Heart right ventricle (tissue), 16 donors: ENCODE measurements around the gene S1PR1. TPM values are rescaled to one million over a fixed set of nuclear protein-coding genes. Genes with fewer than 3 reads are reported as not detected.

ENCODE experiments used
- ATAC-seq, 8 donors: fragments of 200-7000 bp; cut with Tn5 transposase; one replicate each; pipeline ENCODE4 v1.9.1; 2020; ENCODE audit warnings: mild to moderate bottlenecking in 8 of 8, moderate library complexity in 8 of 8, moderate number of reproducible peaks in 1 of 8
- DNase-seq, 2 donors: peaks; one replicate each; pipeline ENCODE4 v3.0.0-alpha.2; 2020
- H3K27ac ChIP-seq, 10 donors: fragments of 200-600 bp; sonication (generic) in 2 of 10; one replicate each; pipeline versions ENCODE4 v1.5.0 to v1.8.0; 2020 to 2022; ENCODE audit warnings: mild to moderate bottlenecking in 3 of 10
- H3K27me3 ChIP-seq, 7 donors: fragments of 200-600 bp; one replicate each; pipeline ENCODE4 v1.8.0; 2021 to 2022; ENCODE audit warnings: mild to moderate bottlenecking in 2 of 7
- H3K36me3 ChIP-seq, 9 donors: fragments of 200-600 bp; sonication (generic) in 1 of 9; one replicate each; pipeline versions ENCODE4 v1.5.0 to v1.8.0; 2020 to 2022; ENCODE audit warnings: mild to moderate bottlenecking in 2 of 9
- H3K4me1 ChIP-seq, 9 donors: fragments of 200-600 bp; sonication (generic) in 1 of 9; one replicate each; pipeline versions ENCODE4 v1.5.0 to v1.8.0; 2020 to 2022; ENCODE audit warnings: mild to moderate bottlenecking in 4 of 9
- H3K4me3 ChIP-seq, 10 donors: fragments of 200-600 bp; sonication (generic) in 2 of 10; one replicate each; pipeline versions ENCODE4 v1.5.0 to v1.8.0; 2020 to 2022; ENCODE audit warnings: mild to moderate bottlenecking in 7 of 10, moderate library complexity in 2 of 10
- H3K9me3 ChIP-seq, 11 donors: fragments of 200-600 bp in 10 of 11; sonication (generic) in 2 of 11; one replicate each; pipeline versions ENCODE4 v1.5.0 to v1.8.0; 2013 to 2022; ENCODE audit warnings: mild to moderate bottlenecking in 2 of 11, control low read depth in 1 of 11, moderate library complexity in 1 of 11
- WGBS, 2 donors: extraction: QIAGEN DNeasy Blood & Tissue Kit; methylation state at CpG; one replicate each; pipeline ENCODE4 v1.1.7; 2013; ENCODE audit warnings: inconsistent platforms in 1 of 2; 5-methylcytosine and 5-hydroxymethylcytosine counted together
- intact Hi-C, 10 donors: fragments of 100-400 bp; cut with DNase I; formaldehyde crosslinking; loops; one replicate each; pipeline versions ENCODE4 v1.11.1 to v1.14.2; 2022
- polyA plus RNA-seq, 2 donors: library from polyadenylated mRNA; stranded (reverse); fragments of 200-250 nt; gene quantifications; one replicate each; pipeline ENCODE4 v1.2.3, GENCODE V29; 2013
- total RNA-seq, 10 donors: library from RNA; stranded (reverse); fragmentation: NEBNext Ultra II Directional in 3 of 10; extraction: Animal tissue kit (Norgen Biotek cat#: 25700) in 3 of 10; gene quantifications; one replicate each; pipeline versions ENCODE4 v1.2.1 to v1.2.4, GENCODE V29; 2021 to 2023
- TF ChIP-seq, protein P1 (sequence below), 9 donors: fragments of 200-600 bp; sonication (generic) in 2 of 9; IDR thresholded peaks; one replicate each; pipeline versions ENCODE4 v1.5.0 to v1.8.0; 2021 to 2022; ENCODE audit warnings: antibody characterized with exemption in 9 of 9, mild to moderate bottlenecking in 5 of 9, moderate library complexity in 1 of 9
- donor health status: Arrhythmogenic right ventricular cardiomyopathy.
- donor health status: ischemic (EF 13 %, LVEDD 7.1; RV severe dilation, severe dysfunction).
- donor health status: healthy with polysubstance abuse.
- donor health status: DM: no; HTN: yes; CAD: no.
- donor health status: DM: no; HTN: no; CAD: no.
- donor health status: ischemic (EF 25% LVEDD 6.9; RV normal size, moderate dysfunction).
- donor health status: ischemic (EF 25% LVEDD 5.7; RV mildly dilated, moderate dysfunction).
- donor health status: healthy.
- donor health status: DM: yes; HTN: yes; CAD: no.
- donor health status: Ischemic cardiomyopathy.
- donor health status: ischemic (EF 35%, LVEDD 5.7; RV mildly dilated, moderate dysfunction).
- donor health status: nonischemic (EF 11% LVEDD 7.7; RV severe dilation, severe dysfunction).
- donor health status: DM: yes; HTN: yes; CAD: no.
- donor health status: PGD.
- donor health status: ischemic (EF 29% LVEDD 5.4; RV normal size, mild dysfunction).
- donor health status: nonischemic (EF 23%, LVEDD 6.1; RV moderate dilation, normal function).

S1PR1 gene
- total and polyA plus RNA-seq, 12 donors = 37.4 to 82.2 (median 53.2) TPM

DNA sequence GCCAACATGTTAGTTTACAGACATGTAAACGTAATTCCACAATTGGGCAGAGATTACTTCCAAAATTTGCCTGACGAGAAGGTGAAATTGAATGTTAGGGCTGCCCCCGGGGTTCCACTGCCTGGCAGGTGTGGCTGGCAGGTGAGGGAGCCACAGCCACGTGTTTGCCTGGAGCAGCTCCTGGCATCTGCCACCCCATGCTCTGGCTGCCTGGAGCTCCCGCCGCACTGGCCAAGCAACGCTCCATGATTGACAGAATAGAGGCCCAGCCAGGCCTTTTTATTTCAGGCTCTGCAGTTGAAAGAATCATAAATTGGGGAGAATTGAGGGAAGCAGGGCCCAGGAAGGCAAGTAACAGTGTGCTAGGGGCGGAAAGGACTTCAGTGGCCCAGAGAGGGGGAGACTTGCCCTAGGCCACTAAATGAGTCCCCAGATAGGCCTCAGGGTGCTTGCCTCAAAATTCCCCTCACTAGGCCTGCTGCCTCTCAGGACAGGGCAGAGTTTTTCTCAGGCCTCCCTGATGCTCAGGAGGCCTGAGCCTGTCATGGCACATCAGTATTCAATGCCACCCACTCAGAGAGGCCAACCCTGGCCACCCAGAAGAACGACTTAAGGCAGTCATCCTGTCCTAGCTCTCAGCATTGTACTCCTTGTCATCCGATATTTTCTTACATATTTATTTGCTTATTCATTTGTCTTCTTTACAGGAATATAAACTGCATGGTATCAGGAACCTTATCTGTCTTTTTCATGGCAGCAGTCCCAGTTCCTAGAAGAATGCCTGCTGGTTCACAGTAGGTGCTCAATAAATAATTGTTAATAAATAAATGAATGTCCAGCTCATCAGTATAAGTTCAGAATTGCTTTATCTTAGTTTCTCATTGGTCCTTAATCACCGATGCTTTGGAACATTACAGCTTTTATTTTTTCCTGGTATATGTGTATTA is 16.6 kb upstream of the S1PR1 start:
- intact Hi-C loops = no loop called here
- Histone ChIP-seq H3K27me3 (no peaks in the 10 kb centered on the region), H3K27ac (peak overlapping the region in 4 of 10 donors; percentile 14 to 47 (median 29)), H3K4me3 (no peak overlapping the region), H3K36me3 (no peaks in the 10 kb centered on the region), H3K4me1 (peaks cover 0 to 14% (median 4%) of the 10 kb centered on the region in 9 donors), H3K9me3 (no peaks in the 10 kb centered on the region)
- TF ChIP-seq, protein P1, sequence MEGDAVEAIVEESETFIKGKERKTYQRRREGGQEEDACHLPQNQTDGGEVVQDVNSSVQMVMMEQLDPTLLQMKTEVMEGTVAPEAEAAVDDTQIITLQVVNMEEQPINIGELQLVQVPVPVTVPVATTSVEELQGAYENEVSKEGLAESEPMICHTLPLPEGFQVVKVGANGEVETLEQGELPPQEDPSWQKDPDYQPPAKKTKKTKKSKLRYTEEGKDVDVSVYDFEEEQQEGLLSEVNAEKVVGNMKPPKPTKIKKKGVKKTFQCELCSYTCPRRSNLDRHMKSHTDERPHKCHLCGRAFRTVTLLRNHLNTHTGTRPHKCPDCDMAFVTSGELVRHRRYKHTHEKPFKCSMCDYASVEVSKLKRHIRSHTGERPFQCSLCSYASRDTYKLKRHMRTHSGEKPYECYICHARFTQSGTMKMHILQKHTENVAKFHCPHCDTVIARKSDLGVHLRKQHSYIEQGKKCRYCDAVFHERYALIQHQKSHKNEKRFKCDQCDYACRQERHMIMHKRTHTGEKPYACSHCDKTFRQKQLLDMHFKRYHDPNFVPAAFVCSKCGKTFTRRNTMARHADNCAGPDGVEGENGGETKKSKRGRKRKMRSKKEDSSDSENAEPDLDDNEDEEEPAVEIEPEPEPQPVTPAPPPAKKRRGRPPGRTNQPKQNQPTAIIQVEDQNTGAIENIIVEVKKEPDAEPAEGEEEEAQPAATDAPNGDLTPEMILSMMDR (IDR thresholded peaks at IDR 0.05) = no peak
- peak; percentile 75 to 96 (median 84) for ATAC-seq
- WGBS, 2 donors = 69 to 71% methylated on average over 11 of the region's 11 CpGs
- DNase-seq = peak; percentile 38 to 40

DNA sequence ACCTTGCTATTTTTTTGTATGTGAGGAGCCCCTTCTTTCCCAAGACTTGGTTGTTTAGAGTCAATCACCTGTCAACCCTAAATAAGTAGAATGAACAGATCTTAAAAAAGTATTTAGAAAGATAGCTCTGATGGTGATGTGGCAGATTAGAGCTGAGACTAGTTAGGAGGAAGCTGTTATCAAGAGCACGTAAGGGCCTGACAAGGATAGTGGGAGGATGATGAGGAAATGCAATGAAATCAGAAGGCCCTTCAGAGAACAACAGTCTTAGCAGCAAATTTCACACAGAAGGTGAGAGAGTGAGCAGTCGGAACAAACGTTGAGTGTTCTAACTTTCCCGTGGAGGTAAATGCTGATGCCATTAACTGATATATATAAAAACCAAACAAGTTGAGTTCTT is 15.9 kb upstream of the S1PR1 start:
- H3K27ac ChIP-seq = no peak overlapping the region
- no peaks in the 10 kb centered on the region for H3K9me3 ChIP-seq
- peaks cover 0 to 14% (median 4%) of the 10 kb centered on the region in 9 donors for H3K4me1 ChIP-seq
- no peaks in the 10 kb centered on the region for H3K36me3 ChIP-seq
- WGBS, 2 donors = 67 to 75% methylated on average over 4 of the region's 4 CpGs
- no peaks in the 10 kb centered on the region for H3K27me3 ChIP-seq
- ATAC-seq = no peak
- DNase-seq = no peak
- H3K4me3 ChIP-seq = no peak overlapping the region
- TF ChIP-seq, protein P1 (IDR thresholded peaks at IDR 0.05) = no peak
- intact Hi-C loops = no loop called here

DNA sequence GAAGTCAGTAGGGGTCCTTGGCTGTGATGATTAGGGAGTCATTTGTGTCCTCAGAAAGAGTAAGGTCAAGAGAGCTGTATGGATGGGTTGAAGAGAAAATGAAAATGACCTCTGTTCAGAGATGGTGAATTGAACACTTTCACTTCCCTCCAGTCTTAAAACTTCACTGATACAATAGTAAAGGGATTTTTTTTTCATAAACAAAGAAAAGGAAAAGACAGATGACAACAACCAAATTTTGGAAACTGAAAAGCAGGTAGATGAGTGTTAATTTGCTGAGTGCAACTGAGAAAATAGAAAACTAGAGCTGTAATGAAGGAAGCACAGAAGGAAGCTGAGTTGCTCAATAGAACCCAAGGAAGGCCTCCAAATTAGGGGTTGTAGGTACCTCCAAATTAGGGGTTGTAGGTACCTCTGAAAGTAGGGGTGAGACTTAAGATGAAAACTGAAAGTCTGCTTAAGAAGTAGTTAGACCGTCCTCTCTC is 14.8 kb upstream of the S1PR1 start:
- intact Hi-C loops = no loop called here

DNA sequence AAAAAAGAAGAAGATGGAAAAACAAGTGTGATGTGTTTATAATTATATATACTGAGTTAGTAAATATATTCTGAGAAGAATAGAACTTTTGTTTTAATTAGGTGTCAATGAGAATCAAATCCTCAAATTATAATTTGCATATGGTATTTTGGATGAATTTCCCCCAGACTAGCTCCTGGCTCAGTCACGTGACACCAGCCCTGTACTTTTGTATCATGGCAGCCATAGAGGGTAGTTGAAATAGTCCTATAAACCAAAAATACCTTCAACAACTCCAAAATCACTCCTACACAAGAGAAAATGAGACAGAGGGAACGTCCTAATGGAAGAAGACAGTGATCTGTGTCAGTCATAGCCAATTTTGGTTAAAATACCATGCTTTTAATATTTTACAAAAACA is 9.0 kb upstream of the S1PR1 start:
- DNase-seq (no peak), ATAC-seq (no peak)
- no peak overlapping the region for H3K27ac ChIP-seq
- H3K4me3 ChIP-seq = no peak overlapping the region
- H3K9me3 ChIP-seq = peaks cover 0 to 15% (median 0%) of the 10 kb centered on the region in 11 donors
- TF ChIP-seq, protein P1 (IDR thresholded peaks at IDR 0.05) = no peak
- no peaks in the 10 kb centered on the region for H3K27me3 ChIP-seq
- no peaks in the 10 kb centered on the region for H3K4me1 ChIP-seq
- 79 to 85% methylated on average over 2 of the region's 2 CpGs for WGBS, 2 donors
- intact Hi-C loops = no loop called here
- H3K36me3 ChIP-seq = no peaks in the 10 kb centered on the region

More for the DNA sequence above, 14.8 kb upstream of the S1PR1 start:
- H3K27me3 ChIP-seq = no peaks in the 10 kb centered on the region
- no peaks in the 10 kb centered on the region for H3K36me3 ChIP-seq
- no peak overlapping the region for H3K27ac ChIP-seq
- DNase-seq = no peak
- TF ChIP-seq, protein P1 (IDR thresholded peaks at IDR 0.05) = no peak
- no peaks in the 10 kb centered on the region for H3K9me3 ChIP-seq
- H3K4me3 ChIP-seq = no peak overlapping the region
- no peak for ATAC-seq
- WGBS, 2 donors = 100% methylated on average over 1 of the region's 1 CpG
- H3K4me1 ChIP-seq = peaks cover 0 to 12% (median 4%) of the 10 kb centered on the region in 9 donors
